ENCODE data around the gene ST3GAL6.

The ST3GAL6 gene

GRCh38 chr3:98775459-98776139 lies 12.5 kb downstream of the ST3GAL6 start:
- DNase-seq (ENCODE audit: extremely low read depth in 1 of 2, low read depth in 1 of 2): no peak

- DNase-seq (ENCODE audit: extremely low read depth in 1 of 2, low read depth in 1 of 2): no peak
Measured at GRCh38 chr3:98776140-98776493, 13.0 kb downstream of the ST3GAL6 start.

GRCh38 chr3:98777286-98777685 lies 14.1 kb downstream of the ST3GAL6 start:
- DNase-seq (ENCODE audit: extremely low read depth in 1 of 2, low read depth in 1 of 2): no peak

GRCh38 chr3:98777801-98778220 lies 14.7 kb downstream of the ST3GAL6 start:
- no peak for DNase-seq (ENCODE audit: extremely low read depth in 1 of 2, low read depth in 1 of 2)

GRCh38 chr3:98778383-98778782 lies 15.2 kb downstream of the ST3GAL6 start:
- no peak for DNase-seq (ENCODE audit: extremely low read depth in 1 of 2, low read depth in 1 of 2)

- no peak for DNase-seq (ENCODE audit: extremely low read depth in 1 of 2, low read depth in 1 of 2)
Measured at GRCh38 chr3:98778852-98779413, 15.8 kb downstream of the ST3GAL6 start.

GRCh38 chr3:98779541-98780335 lies 16.6 kb downstream of the ST3GAL6 start:
- no peak for DNase-seq (ENCODE audit: extremely low read depth in 1 of 2, low read depth in 1 of 2)

GRCh38 chr3:98780343-98780742 lies 17.2 kb downstream of the ST3GAL6 start:
- DNase-seq (ENCODE audit: extremely low read depth in 1 of 2, low read depth in 1 of 2): no peak

GRCh38 chr3:98782824-98783500 lies 19.8 kb downstream of the ST3GAL6 start:
- DNase-seq (ENCODE audit: extremely low read depth in 1 of 2, low read depth in 1 of 2): no peak

- DNase-seq (ENCODE audit: extremely low read depth in 1 of 2, low read depth in 1 of 2): no peak
Measured at GRCh38 chr3:98784042-98784441, 20.9 kb downstream of the ST3GAL6 start.

- DNase-seq (ENCODE audit: extremely low read depth in 1 of 2, low read depth in 1 of 2): no peak
Measured at GRCh38 chr3:98784666-98785600, 21.8 kb downstream of the ST3GAL6 start.

- DNase-seq (ENCODE audit: extremely low read depth in 1 of 2, low read depth in 1 of 2): no peak
Measured at GRCh38 chr3:98786364-98787006, 23.3 kb downstream of the ST3GAL6 start.

GRCh38 chr3:98787181-98787580 lies 24.0 kb downstream of the ST3GAL6 start:
- no peak for DNase-seq (ENCODE audit: extremely low read depth in 1 of 2, low read depth in 1 of 2)

- no peak for DNase-seq (ENCODE audit: extremely low read depth in 1 of 2, low read depth in 1 of 2)
Measured at GRCh38 chr3:98788651-98789050, 25.5 kb downstream of the ST3GAL6 start.

GRCh38 chr3:98791341-98792325 lies 28.5 kb downstream of the ST3GAL6 start:
- no peak for DNase-seq (ENCODE audit: extremely low read depth in 1 of 2, low read depth in 1 of 2)

GRCh38 chr3:98793971-98794370 lies 30.8 kb downstream of the ST3GAL6 start:
- DNase-seq (ENCODE audit: extremely low read depth in 1 of 2, low read depth in 1 of 2): no peak

GRCh38 chr3:98796334-98796733 lies 33.2 kb downstream of the ST3GAL6 start:
- no peak for DNase-seq (ENCODE audit: extremely low read depth in 1 of 2, low read depth in 1 of 2)

- DNase-seq (ENCODE audit: extremely low read depth in 1 of 2, low read depth in 1 of 2): no peak
Measured at GRCh38 chr3:98797905-98798304, 34.8 kb downstream of the ST3GAL6 start.

GRCh38 chr3:98798820-98799219 lies 35.7 kb downstream of the ST3GAL6 start:
- no peak for DNase-seq (ENCODE audit: extremely low read depth in 1 of 2, low read depth in 1 of 2)
